HEK293 (cell line): Measurements from ENCODE around the gene MAN1C1.

Source experiments
- CTCF ChIP-seq: fragments of 450-650 bp; formaldehyde crosslinking; IDR thresholded peaks from 2 replicates; pipeline ENCODE4 v1.5.1; 2016; ENCODE audit warnings: missing biosample characterization, missing genetic modification characterization
- INSM2 ChIP-seq: fragments of 450-650 bp; formaldehyde crosslinking; IDR thresholded peaks from 2 replicates; pipeline ENCODE4 v1.5.1; 2016; ENCODE audit warnings: missing biosample characterization, missing genetic modification characterization
- ZNF184 ChIP-seq: fragments of 450-650 bp; IDR thresholded peaks from 2 replicates; pipeline ENCODE4 v1.5.1; 2018; ENCODE audit warnings: missing biosample characterization, mild to moderate bottlenecking, missing genetic modification characterization
- ZNF214 ChIP-seq: fragments of 450-650 bp; formaldehyde crosslinking; IDR thresholded peaks from 2 replicates; pipeline ENCODE4 v1.5.1; 2017; ENCODE audit warnings: missing biosample characterization, mild to moderate bottlenecking, missing genetic modification characterization, borderline replicate concordance
- ZNF302 ChIP-seq: fragments of 450-650 bp; formaldehyde crosslinking; IDR thresholded peaks from 2 replicates; pipeline ENCODE4 v1.5.1; 2016; ENCODE audit warnings: missing biosample characterization, missing genetic modification characterization, low read depth

GRCh38 chr1:25774206-25774803 lies 157.7 kb downstream of the MAN1C1 start:
- TF ChIP-seq INSM2 (tag by site-specific recombination) (no peak), ZNF302 (tag by site-specific recombination) (no peak), CTCF (no peak), ZNF214 (tag by site-specific recombination) (no peak), ZNF184 (tag by site-specific recombination) (no peak)
